DND-41 (cell line): Measurements from ENCODE around the gene RXYLT1.

Experiments
- ATAC-seq: fragments of 200-7000 bp; cut with Tn5 transposase; 3 replicates; pipeline ENCODE4 v1.9.1; 2021; ENCODE audit warnings: low read depth; ENCODE audit not compliant: insufficient read depth
- DNase-seq: peaks from one replicate; pipeline ENCODE4 v3.0.0-alpha.2; 2020
- H2AFZ ChIP-seq: 2 replicates; pipeline ENCODE4 v1.6.0; 2012; ENCODE audit warnings: low read depth, low read length
- H3K27ac ChIP-seq: 2 replicates; pipeline ENCODE4 v1.5.1; 2012; ENCODE audit warnings: low read length, inconsistent platforms
- H3K27me3 ChIP-seq: fragments of 200-600 bp; sonication (generic); 2 replicates; pipeline ENCODE4 v1.6.0; 2012; ENCODE audit warnings: low read length, mild to moderate bottlenecking, inconsistent platforms; ENCODE audit not compliant: insufficient read depth, poor library complexity
- H3K36me3 ChIP-seq: 2 replicates; pipeline ENCODE4 v1.5.1; 2012; ENCODE audit warnings: low read length, inconsistent platforms; ENCODE audit not compliant: insufficient read depth
- H3K4me1 ChIP-seq: 2 replicates; pipeline ENCODE4 v1.5.1; 2012; ENCODE audit warnings: mild to moderate bottlenecking, low read length; ENCODE audit not compliant: insufficient read depth
- H3K4me2 ChIP-seq: 2 replicates; pipeline ENCODE4 v1.6.0; 2012; ENCODE audit warnings: mild to moderate bottlenecking, moderate library complexity, low read length, inconsistent platforms; ENCODE audit not compliant: insufficient read depth
- H3K4me3 ChIP-seq, 2 experiments: fragments of 200-600 bp in 1 of 2; shearing (Covaris generic) in 1 of 2; 2 replicates each; pipeline ENCODE4 v1.5.1; 2012 to 2016; ENCODE audit warnings: inconsistent platforms in 2 of 2, low read length in 2 of 2, mild to moderate bottlenecking in 2 of 2, low read depth in 1 of 2, moderate library complexity in 1 of 2
- H3K79me2 ChIP-seq: 2 replicates; pipeline ENCODE4 v1.6.0; 2012; ENCODE audit warnings: low read length, inconsistent platforms; ENCODE audit not compliant: insufficient read depth
- H3K9ac ChIP-seq: 2 replicates; pipeline ENCODE4 v1.6.0; 2012; ENCODE audit warnings: low read depth, mild to moderate bottlenecking, inconsistent platforms, low read length, moderate library complexity
- H3K9me3 ChIP-seq: 2 replicates; pipeline ENCODE4 v1.5.1; 2012; ENCODE audit warnings: low read length, moderate library complexity, mild to moderate bottlenecking, inconsistent platforms; ENCODE audit not compliant: insufficient read depth, severe bottlenecking
- H4K20me1 ChIP-seq: 2 replicates; pipeline ENCODE4 v1.6.0; 2012; ENCODE audit warnings: low read length; ENCODE audit not compliant: insufficient read depth
- EZH2 ChIP-seq: IDR thresholded peaks from 3 replicates; pipeline ENCODE4 v1.6.1; 2012; ENCODE audit warnings: borderline replicate concordance, low read depth, mild to moderate bottlenecking, moderate library complexity, low read length, inconsistent platforms; ENCODE audit not compliant: severe bottlenecking
- TF ChIP-seq, protein P1 (sequence below): IDR thresholded peaks from 2 replicates; pipeline ENCODE4 v1.5.1; 2012; ENCODE audit warnings: borderline replicate concordance, low read length, moderate library complexity, mild to moderate bottlenecking; ENCODE audit not compliant: poor library complexity, severe bottlenecking; ENCODE audit errors: extremely low read depth

RXYLT1 gene

DNA sequence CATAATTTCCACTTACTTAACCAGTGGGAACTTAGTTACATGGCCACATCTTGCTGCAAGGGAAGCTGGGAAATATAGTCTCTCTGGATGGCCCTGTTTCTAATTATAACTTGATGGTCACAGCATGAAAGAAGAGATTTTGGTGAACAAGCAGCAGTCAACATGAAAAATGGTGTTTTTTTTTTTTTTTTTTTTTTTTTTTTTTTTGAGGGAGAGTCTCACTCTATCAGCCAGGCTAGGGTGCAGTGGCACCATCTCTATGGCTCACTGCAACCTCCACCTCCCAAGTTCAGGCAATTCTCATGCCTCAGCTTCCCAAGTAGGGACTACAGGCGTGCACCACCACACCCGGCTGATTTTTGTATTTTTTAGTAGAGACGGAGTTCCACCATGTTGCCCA lies 75.6 kb downstream of the RXYLT1 start:
- no peaks in the 10 kb centered on the region for H3K9me3 ChIP-seq
- DNase-seq: no peak
- no peak overlapping the region for H2AFZ ChIP-seq
- TF ChIP-seq, protein P1, sequence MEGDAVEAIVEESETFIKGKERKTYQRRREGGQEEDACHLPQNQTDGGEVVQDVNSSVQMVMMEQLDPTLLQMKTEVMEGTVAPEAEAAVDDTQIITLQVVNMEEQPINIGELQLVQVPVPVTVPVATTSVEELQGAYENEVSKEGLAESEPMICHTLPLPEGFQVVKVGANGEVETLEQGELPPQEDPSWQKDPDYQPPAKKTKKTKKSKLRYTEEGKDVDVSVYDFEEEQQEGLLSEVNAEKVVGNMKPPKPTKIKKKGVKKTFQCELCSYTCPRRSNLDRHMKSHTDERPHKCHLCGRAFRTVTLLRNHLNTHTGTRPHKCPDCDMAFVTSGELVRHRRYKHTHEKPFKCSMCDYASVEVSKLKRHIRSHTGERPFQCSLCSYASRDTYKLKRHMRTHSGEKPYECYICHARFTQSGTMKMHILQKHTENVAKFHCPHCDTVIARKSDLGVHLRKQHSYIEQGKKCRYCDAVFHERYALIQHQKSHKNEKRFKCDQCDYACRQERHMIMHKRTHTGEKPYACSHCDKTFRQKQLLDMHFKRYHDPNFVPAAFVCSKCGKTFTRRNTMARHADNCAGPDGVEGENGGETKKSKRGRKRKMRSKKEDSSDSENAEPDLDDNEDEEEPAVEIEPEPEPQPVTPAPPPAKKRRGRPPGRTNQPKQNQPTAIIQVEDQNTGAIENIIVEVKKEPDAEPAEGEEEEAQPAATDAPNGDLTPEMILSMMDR: no peak
- no peak for TF ChIP-seq EZH2
- no peaks in the 10 kb centered on the region for H3K4me1 ChIP-seq
- H3K4me2 ChIP-seq: no peak overlapping the region
- no peak overlapping the region for H3K4me3 ChIP-seq
- no peak for ATAC-seq
- H3K27ac ChIP-seq: no peak overlapping the region
- H3K79me2 ChIP-seq: no peaks in the 10 kb centered on the region
- H3K36me3 ChIP-seq: no peaks in the 10 kb centered on the region
- no peaks in the 10 kb centered on the region for H4K20me1 ChIP-seq
- H3K27me3 ChIP-seq: no peaks in the 10 kb centered on the region
- no peak overlapping the region for H3K9ac ChIP-seq

- H3K36me3 ChIP-seq: no peaks in the 10 kb centered on the region
- H3K4me2 ChIP-seq: no peak overlapping the region
- TF ChIP-seq EZH2: no peak
- TF ChIP-seq, protein P1: no peak
- no peaks in the 10 kb centered on the region for H3K9me3 ChIP-seq
- H3K79me2 ChIP-seq: no peaks in the 10 kb centered on the region
- H3K9ac ChIP-seq: no peak overlapping the region
- no peak overlapping the region for H3K4me3 ChIP-seq
- DNase-seq (no peak), ATAC-seq (no peak)
- H3K27me3 ChIP-seq: no peaks in the 10 kb centered on the region
- H4K20me1 ChIP-seq: no peaks in the 10 kb centered on the region
- no peak overlapping the region for H2AFZ ChIP-seq
- no peak overlapping the region for H3K27ac ChIP-seq
- H3K4me1 ChIP-seq: no peaks in the 10 kb centered on the region
Observed at GRCh38 chr12:63857771-63858670, 78.3 kb downstream of the RXYLT1 start.
